ENCODE data around the gene TBKBP1. TPM values are rescaled to one million over a fixed set of nuclear protein-coding genes. Genes with fewer than 3 reads are reported as not detected.
A peak's percentile ranks its signal among the peaks of the same experiment; 100 is the strongest.

Gene TBKBP1
- total and polyA plus RNA-seq, 2 donors (not counting 3 experiments of a cell fraction or from before 2014, with no cell fraction given): 7.0 to 11.7 TPM

GRCh38 chr17:47654991-47655390 is 39.0 kb upstream of the TBKBP1 start:
- Histone ChIP-seq H4K20me1 (replicated peaks; ENCODE audit: control insufficient read depth, extremely low read depth, insufficient read depth, low read length) (peaks cover 21% of the 10 kb centered on the region), H3K27me3 (ENCODE audit: control insufficient read depth in 2 of 2, insufficient read depth in 2 of 2, low read length in 2 of 2) (no peaks in the 10 kb centered on the region), H2AFZ (ENCODE audit: low read depth, low read length) (no peak overlapping the region), H3K36me3 (ENCODE audit: control insufficient read depth in 2 of 2, extremely low read depth in 1 of 2, insufficient read depth in 2 of 2, low read length in 2 of 2) (peaks cover 37 to 41% of the 10 kb centered on the region in 2 experiments), H3K27ac (ENCODE audit: insufficient read depth, low read depth, low read length) (no peak overlapping the region), H3K9ac (replicated peaks; ENCODE audit: extremely low read depth, insufficient read depth, low read length) (no peak overlapping the region), H3K79me2 (ENCODE audit: control insufficient read depth, insufficient read depth, low read length) (peaks cover 87% of the 10 kb centered on the region), H3K4me3 (replicated peaks in 1 of 3; ENCODE audit: insufficient read depth in 1 of 3, low read depth in 1 of 3, low read length in 3 of 3) (no peak overlapping the region), H3K9me1 (replicated peaks; ENCODE audit: control insufficient read depth, extremely low read depth, insufficient read depth, low read length) (no peaks in the 10 kb centered on the region), H3K4me1 (ENCODE audit: control insufficient read depth, extremely low read depth, insufficient read depth, low read length) (peaks cover 30% of the 10 kb centered on the region), H3K9me3 (replicated peaks; ENCODE audit: control insufficient read depth, insufficient read depth, low read length) (no peaks in the 10 kb centered on the region), H3K4me2 (ENCODE audit: insufficient read depth, low read length) (peak overlapping the region; percentile 5)
- DNase-seq (ENCODE audit: low read depth, low spot score): no peak
- TF ChIP-seq MAX (IDR thresholded peaks at IDR 0.05; ENCODE audit: insufficient read depth, insufficient read length): no peak
- no peak for TF ChIP-seq GATA2 (IDR thresholded peaks at IDR 0.05; ENCODE audit: insufficient read depth, insufficient read length, low read depth, low read length)
- no peak for TF ChIP-seq EZH2 (IDR thresholded peaks at IDR 0.05; ENCODE audit: borderline replicate concordance, low read depth, low read length, severe bottlenecking)
- no peak for TF ChIP-seq MYC (IDR thresholded peaks at IDR 0.05; ENCODE audit: low read depth, low read length)
- TF ChIP-seq POLR2A (IDR thresholded peaks at IDR 0.05; ENCODE audit: low read depth, low read length): no peak
- no peak for TF ChIP-seq FOS (IDR thresholded peaks at IDR 0.05; ENCODE audit: borderline replicate concordance, insufficient read depth, low read length)
- no peak for TF ChIP-seq CTCF (IDR thresholded peaks at IDR 0.05; ENCODE audit: extremely low read depth in 1 of 2, insufficient read depth in 1 of 2, low read depth in 1 of 2, low read length in 2 of 2)
- no peak for TF ChIP-seq JUN (IDR thresholded peaks at IDR 0.05; ENCODE audit: borderline replicate concordance, insufficient read depth, insufficient read length, low read depth)
- no TSS peak for BruUV-seq (replicated peaks)
- FAIRE-seq: no peak
- intact Hi-C loops (cut with micrococcal nuclease): loop anchor here (5.0 kb wide), 1 partner anchor 32 kb away; no protein-coding TSS in a partner anchor
- dilution Hi-C loops (cut with MboI; ENCODE audit: extremely low pct_ligation_motif_present, low sequenced_read_pairs): no loop called here
- POLR2A ChIA-PET: interaction anchor here (1.0 kb wide), 1 partner anchor 9 kb away, joined by 4 read pairs; no protein-coding TSS in a partner anchor
- CTCF ChIA-PET: interaction anchor here (0.7 to 2.3 kb wide), 3 partner anchors 10 to 36 kb away, joined by 3 to 6 read pairs (median 6); no protein-coding TSS in a partner anchor
